ENCODE measurements around the gene CFAP300.

DNA sequence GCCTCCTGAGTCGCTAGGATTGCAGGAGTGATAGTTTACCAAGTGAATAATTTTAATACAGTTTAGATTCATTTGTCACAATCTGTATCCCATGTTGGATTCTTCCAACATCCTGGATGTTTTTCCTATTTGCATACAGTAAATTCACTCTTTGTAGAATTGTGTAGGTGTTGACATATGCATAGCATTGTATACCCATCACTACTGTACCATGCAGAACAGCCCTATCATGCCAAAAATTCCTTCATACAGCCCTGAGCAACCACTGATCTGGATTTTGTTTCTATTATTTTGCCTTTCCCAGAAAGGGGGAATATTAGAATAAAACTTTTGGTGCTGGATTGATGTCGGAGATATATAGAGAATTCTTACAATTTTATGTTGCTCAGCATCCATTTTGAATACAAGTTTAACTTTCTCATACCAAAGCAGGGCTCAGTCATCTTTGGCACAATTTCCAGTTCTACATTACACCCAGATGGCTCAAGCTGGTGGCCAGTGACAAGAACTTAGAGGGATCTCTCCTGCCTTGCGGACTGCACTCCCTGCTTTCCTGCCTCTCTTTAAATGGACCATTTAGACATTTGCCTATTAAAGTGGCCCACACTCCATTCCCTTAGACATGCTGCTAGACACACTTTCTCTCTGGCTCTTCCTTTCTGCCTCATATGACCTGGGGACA is 45.4 kb upstream of the CFAP300 start:
- no peak for TF ChIP-seq EZH2 (IDR thresholded peaks at IDR 0.05; ENCODE audit: borderline replicate concordance)
- TF ChIP-seq, protein P1, sequence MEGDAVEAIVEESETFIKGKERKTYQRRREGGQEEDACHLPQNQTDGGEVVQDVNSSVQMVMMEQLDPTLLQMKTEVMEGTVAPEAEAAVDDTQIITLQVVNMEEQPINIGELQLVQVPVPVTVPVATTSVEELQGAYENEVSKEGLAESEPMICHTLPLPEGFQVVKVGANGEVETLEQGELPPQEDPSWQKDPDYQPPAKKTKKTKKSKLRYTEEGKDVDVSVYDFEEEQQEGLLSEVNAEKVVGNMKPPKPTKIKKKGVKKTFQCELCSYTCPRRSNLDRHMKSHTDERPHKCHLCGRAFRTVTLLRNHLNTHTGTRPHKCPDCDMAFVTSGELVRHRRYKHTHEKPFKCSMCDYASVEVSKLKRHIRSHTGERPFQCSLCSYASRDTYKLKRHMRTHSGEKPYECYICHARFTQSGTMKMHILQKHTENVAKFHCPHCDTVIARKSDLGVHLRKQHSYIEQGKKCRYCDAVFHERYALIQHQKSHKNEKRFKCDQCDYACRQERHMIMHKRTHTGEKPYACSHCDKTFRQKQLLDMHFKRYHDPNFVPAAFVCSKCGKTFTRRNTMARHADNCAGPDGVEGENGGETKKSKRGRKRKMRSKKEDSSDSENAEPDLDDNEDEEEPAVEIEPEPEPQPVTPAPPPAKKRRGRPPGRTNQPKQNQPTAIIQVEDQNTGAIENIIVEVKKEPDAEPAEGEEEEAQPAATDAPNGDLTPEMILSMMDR (IDR thresholded peaks at IDR 0.05; ENCODE audit: poor library complexity), result no peak

Measured in hepatocyte (in vitro differentiated cells).